HG03558 (cell line): Measurements from ENCODE around the gene ODAPH.
"Not testable (repeated sequence)": the region's sequence is repeated elsewhere in the genome, so short reads cannot be mapped to it uniquely, and the experiment has no call there.

Experiments used
- ATAC-seq: cut with Tn5 transposase; IDR thresholded peaks from one replicate; pipeline ENCODE4 v1.9.1; 2021; ENCODE audit warnings: moderate number of reproducible peaks; ENCODE audit not compliant: unreplicated experiment; ENCODE audit errors: extremely low read depth

ODAPH gene

DNA sequence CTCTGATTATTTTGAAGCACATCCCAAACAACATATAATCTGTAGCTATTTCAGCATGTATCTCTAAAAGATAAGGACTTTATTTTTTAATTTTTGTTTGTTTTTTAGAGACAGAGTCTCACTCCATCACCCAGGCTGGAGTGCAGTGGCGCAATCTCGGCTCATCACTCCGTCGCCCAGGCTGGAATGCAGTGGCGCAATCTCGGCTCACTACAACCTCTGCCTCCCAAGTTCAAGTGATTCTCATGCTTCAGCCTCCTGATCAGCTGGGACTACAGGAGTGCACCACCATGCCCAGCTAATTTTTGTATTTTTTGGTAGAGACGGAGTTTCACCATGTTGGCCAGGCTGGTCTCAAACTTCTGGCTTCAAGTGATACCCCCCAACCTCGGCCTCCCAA, 11.6 kb upstream of the ODAPH start:
- ATAC-seq, result not testable (repeated sequence)

- no peak for ATAC-seq
Measured at GRCh38 chr4:75544870-75545269, 11.0 kb upstream of the ODAPH start.

GRCh38 chr4:75545526-75545925, 10.3 kb upstream of the ODAPH start:
- no peak for ATAC-seq

DNA sequence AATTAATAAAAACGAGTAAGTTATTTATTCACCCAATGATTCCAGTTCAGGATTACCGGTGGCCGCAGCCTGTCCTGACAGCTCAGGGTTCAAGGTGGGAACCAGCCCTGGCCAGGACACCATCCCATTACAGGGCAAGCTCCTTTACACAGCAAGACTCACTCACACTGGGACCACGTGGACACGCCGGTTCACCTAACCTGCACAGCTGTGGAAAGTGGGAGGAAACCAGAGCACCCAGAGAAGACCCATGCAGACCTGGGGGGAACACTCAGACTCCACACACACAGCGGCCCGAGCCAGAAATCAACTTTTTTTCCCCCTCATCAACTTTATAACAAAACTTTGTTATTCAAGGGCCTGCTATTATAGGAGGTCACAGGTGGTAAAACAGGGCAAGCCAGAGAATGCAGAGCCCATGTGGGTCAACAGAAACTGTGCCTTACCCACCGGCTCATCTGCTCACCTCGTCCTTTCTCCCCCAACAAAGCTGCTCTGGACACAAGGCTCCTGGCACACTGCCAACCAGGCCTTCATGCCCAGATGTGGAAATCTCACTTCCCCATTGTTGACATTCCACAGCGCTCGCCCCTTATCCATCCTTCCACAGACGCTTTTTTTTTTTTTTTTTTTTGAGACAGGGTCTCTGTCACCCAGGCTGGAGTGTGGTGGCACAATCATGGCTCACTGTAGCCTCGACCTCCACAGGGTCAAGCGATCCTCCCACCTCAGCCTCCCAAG, 8.0 kb upstream of the ODAPH start:
- no peak for ATAC-seq

- no peak for ATAC-seq
Measured at GRCh38 chr4:75549019-75549418, 6.8 kb upstream of the ODAPH start.

DNA sequence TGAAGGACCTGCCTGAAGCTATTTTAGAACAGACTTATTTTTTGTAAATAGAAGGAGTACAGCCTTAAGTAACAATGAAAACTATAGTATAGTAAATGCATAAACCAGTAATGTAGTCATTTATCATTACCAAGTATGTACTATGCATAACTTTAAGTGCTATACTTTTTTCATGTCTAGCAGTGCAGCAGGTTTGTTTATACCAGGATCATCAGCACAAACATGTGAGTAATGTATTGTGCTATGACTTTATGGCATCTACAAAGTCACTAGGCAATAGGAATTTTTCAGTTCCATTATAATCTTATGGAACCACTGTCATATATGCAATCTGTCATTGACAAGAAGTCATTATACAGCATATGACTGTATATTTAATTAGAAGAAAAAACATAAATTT, 3.4 kb upstream of the ODAPH start:
- ATAC-seq, result no peak

- ATAC-seq, result no peak
Measured at GRCh38 chr4:75557696-75558095, 1.8 kb downstream of the ODAPH start.

GRCh38 chr4:75561789-75562188, 5.9 kb downstream of the ODAPH start:
- no peak for ATAC-seq

- no peak for ATAC-seq
Measured at GRCh38 chr4:75564023-75564422, 8.2 kb downstream of the ODAPH start.

GRCh38 chr4:75565481-75565880, 9.6 kb downstream of the ODAPH start:
- ATAC-seq, result no peak

DNA sequence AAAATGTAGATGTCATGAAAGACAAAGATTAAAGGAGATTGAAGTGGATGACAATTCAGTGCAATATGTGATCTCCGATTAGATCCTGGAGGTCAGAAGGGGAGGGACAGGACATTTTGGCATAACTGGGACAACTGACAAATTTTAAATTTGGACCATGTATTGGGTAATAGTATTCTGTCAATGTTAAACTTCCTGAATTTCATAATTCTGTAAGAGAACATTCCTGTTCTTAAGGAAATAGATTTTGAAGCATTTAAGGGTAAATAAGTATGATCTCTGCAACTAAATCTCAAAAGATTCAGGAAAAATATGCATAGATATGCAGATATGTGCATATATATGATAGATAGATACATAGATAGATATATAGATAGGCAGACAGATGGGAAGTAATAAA, 11.0 kb downstream of the ODAPH start:
- ATAC-seq, result no peak

GRCh38 chr4:75567725-75568124, 11.9 kb downstream of the ODAPH start:
- no peak for ATAC-seq

DNA sequence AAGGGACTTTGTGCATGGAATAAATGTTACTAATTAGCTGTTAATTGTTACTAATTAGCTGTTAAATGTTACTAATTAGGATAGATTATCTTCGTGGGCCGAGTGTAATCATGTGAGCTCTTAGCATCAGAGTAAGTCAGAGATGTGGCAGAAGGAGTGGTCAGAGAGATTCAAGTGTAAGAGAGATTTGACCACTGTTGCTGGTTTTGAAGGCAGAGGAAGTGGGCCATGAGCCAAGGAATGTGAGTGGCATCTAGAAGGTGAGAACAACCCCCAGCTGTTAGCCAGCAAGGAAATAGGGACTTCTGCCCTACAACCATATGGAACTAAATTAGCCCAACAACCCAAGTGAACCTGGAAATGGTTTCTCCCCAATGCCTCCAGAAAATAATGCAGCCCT, 28.2 kb downstream of the ODAPH start:
- no peak for ATAC-seq

DNA sequence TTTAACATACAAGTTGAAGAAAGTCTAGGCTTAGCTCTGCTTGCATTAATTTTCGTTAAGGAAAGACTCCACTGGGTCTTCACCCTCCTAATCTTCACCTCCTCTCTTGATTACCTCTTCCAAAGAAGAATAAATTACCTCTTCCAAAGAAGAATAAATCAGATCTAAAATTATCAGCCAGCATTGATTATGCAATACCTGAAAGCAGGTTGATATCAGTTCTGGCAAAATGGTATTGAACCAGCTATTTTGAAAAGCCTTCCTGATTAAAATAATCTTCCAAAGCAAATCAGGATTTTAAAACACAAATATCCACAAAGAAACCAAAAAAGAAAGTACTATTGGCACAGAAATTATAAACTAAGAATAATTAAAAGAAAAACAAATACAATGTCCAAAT, 37.5 kb downstream of the ODAPH start:
- ATAC-seq, result no peak

GRCh38 chr4:75596061-75596460, 40.2 kb downstream of the ODAPH start:
- ATAC-seq, result no peak

- no peak for ATAC-seq
Measured at GRCh38 chr4:75598390-75598789, 42.5 kb downstream of the ODAPH start.

GRCh38 chr4:75599647-75600046, 43.8 kb downstream of the ODAPH start:
- no peak for ATAC-seq

DNA sequence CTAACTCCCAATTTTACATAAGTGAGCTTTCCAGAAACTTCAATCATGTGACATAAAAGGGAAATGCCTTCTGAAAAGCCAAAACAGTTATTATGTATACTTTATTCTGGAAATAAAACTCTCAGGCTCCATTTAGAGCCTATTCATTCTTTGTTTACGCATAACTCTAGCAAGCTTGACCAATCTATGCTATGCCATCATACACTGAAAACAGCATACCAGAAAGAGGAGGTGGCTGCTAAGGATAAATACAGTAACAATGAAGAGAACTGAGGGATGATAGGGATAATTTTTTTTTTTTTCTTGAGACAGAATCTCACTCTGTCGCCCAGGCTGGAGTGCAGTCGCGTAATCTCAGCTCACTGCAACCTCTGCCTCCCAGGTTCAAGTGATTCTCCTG, 50.1 kb downstream of the ODAPH start:
- ATAC-seq, result no peak

GRCh38 chr4:75612306-75612705, 56.4 kb downstream of the ODAPH start:
- no peak for ATAC-seq
